A673 (cell line): ENCODE measurements around the gene MAP3K5.

ENCODE experiments used
- CTCF ChIP-seq: fragments of 300-800, 200-600 bp; sonication (generic); conservative IDR thresholded peaks from 2 replicates; pipeline ENCODE4 v1.5.1; 2017; ENCODE audit warnings: low read depth, mild to moderate bottlenecking, antibody characterized with exemption, low read length, moderate library complexity, mixed read lengths
- EZH2 ChIP-seq: fragments of 200-600 bp; sonication (generic); IDR thresholded peaks from 2 replicates; pipeline ENCODE4 v1.6.1; 2017; ENCODE audit warnings: borderline replicate concordance, low read depth, mild to moderate bottlenecking, mixed read lengths, antibody characterized with exemption, low read length; ENCODE audit not compliant: poor library complexity, severe bottlenecking

- no peak for TF ChIP-seq CTCF
- TF ChIP-seq EZH2: no peak
These were observed 116.2 kb downstream of the MAP3K5 start for GRCh38 chr6:136676075-136676474.
